ENCODE measurements around the gene TMA7.

Gene TMA7

DNA sequence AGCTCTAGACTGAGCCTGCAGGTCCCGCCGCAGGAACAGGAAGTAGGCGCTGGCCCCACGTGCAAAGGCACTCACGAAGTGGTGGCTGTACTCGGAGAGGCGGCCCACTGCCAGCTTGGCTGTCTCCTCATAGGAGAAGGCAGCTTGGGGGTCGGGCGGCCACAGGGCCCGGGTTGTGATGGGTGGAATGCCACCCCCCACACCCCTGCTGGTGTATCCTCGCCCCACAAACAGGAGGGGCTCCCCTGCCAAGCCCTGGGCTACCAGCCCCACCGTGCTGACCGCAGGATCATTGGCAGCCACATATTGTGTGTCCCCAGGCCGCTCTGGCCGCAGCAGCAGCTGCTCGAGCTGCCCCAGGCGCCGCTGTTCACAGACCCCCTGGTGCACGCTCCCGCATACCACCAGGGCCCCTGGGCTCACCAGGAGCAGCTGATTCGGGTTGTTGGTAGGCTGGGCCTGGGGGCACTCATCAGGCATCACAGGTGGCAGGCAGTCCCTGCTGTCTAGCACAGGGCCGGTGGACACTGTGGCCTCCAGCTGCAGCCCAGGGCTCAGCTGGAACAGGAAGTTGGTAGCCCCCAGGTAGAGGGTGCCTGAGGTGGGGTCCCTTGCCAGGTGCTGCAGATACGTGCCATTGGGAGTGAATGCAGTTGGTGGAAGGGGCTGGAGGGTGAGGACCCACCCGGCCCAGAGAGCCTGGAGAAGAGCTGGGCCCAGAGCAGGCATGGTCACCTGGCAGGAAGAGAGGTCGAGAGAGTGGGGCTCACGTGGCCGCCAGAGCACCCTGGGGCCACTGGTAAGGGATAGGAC, 16.0 kb upstream of the TMA7 start:
- H3K4me2 ChIP-seq (ENCODE audit: low read depth, low read length) = no peak overlapping the region
- H3K4me1 ChIP-seq (ENCODE audit: low read length) = no peaks in the 10 kb centered on the region
- no peaks in the 10 kb centered on the region for H3K9me3 ChIP-seq (replicated peaks; ENCODE audit: insufficient read depth, low read length)
- H3K27me3 ChIP-seq (replicated peaks; ENCODE audit: insufficient read depth, low read length) = peaks cover 45% of the 10 kb centered on the region
- TF ChIP-seq, protein P1, sequence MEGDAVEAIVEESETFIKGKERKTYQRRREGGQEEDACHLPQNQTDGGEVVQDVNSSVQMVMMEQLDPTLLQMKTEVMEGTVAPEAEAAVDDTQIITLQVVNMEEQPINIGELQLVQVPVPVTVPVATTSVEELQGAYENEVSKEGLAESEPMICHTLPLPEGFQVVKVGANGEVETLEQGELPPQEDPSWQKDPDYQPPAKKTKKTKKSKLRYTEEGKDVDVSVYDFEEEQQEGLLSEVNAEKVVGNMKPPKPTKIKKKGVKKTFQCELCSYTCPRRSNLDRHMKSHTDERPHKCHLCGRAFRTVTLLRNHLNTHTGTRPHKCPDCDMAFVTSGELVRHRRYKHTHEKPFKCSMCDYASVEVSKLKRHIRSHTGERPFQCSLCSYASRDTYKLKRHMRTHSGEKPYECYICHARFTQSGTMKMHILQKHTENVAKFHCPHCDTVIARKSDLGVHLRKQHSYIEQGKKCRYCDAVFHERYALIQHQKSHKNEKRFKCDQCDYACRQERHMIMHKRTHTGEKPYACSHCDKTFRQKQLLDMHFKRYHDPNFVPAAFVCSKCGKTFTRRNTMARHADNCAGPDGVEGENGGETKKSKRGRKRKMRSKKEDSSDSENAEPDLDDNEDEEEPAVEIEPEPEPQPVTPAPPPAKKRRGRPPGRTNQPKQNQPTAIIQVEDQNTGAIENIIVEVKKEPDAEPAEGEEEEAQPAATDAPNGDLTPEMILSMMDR (IDR thresholded peaks at IDR 0.05; ENCODE audit: low read length) = no peak
- TF ChIP-seq EZH2phosphoT487 (IDR thresholded peaks at IDR 0.05; ENCODE audit: low read length) = no peak
- no peak for TF ChIP-seq EZH2 (optimal IDR thresholded peaks at IDR 0.05; ENCODE audit: low read depth, low read length)
- H3F3A ChIP-seq (ENCODE audit: insufficient read depth, low read length) = no peaks in the 10 kb centered on the region
- no peaks in the 10 kb centered on the region for H4K20me1 ChIP-seq (ENCODE audit: insufficient read depth, low read length)
- no peaks in the 10 kb centered on the region for H3K79me2 ChIP-seq (ENCODE audit: low read length)
- H3K4me3 ChIP-seq (ENCODE audit: low read length) = no peak overlapping the region
- no peak for DNase-seq
- no peaks in the 10 kb centered on the region for H3K9me2 ChIP-seq (replicated peaks; ENCODE audit: insufficient read depth, low read length)
- H3K27ac ChIP-seq (ENCODE audit: low read length) = no peak overlapping the region
- no peak overlapping the region for H3K9ac ChIP-seq (ENCODE audit: low read length)
- H3K36me3 ChIP-seq (replicated peaks; ENCODE audit: insufficient read depth, low read length) = no peaks in the 10 kb centered on the region
- no peak overlapping the region for H2AFZ ChIP-seq (ENCODE audit: low read length)

DNA sequence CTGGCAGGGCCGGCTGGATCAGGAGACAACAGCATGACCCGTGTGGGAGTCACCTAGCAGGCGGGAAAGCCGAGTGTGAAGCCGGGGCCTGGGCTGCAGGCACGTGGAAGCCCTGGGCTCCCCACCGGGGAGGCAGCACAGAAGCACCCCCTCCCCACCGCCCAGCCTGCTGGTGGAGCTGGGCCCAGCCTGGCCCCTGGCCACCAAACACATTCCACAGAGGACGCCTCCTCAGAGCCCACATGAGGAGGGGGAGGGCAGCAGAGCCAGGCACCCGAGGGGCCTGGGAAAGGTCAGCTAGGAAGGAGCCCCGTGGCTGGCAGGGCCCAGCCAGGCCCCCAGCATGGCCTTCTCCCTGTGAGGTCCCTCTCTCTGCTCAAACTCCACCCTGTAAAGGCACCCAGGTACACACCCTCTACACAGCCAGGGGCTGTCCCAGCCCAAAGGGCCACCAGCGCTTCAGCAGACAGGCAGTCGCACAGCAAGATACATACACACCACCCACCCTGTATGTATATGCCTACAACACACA, 14.7 kb upstream of the TMA7 start:
- Histone ChIP-seq H3F3A (ENCODE audit: insufficient read depth, low read length) (peaks cover 5% of the 10 kb centered on the region), H3K9me3 (replicated peaks; ENCODE audit: insufficient read depth, low read length) (no peaks in the 10 kb centered on the region), H3K4me1 (ENCODE audit: low read length) (no peaks in the 10 kb centered on the region), H3K27ac (ENCODE audit: low read length) (no peak overlapping the region), H4K20me1 (ENCODE audit: insufficient read depth, low read length) (no peaks in the 10 kb centered on the region), H3K79me2 (ENCODE audit: low read length) (no peaks in the 10 kb centered on the region), H2AFZ (ENCODE audit: low read length) (no peak overlapping the region), H3K27me3 (replicated peaks; ENCODE audit: insufficient read depth, low read length) (peaks cover 41% of the 10 kb centered on the region), H3K9ac (ENCODE audit: low read length) (no peak overlapping the region), H3K36me3 (replicated peaks; ENCODE audit: insufficient read depth, low read length) (no peaks in the 10 kb centered on the region), H3K4me3 (ENCODE audit: low read length) (no peak overlapping the region), H3K9me2 (replicated peaks; ENCODE audit: insufficient read depth, low read length) (no peaks in the 10 kb centered on the region), H3K4me2 (ENCODE audit: low read depth, low read length) (no peak overlapping the region)
- TF ChIP-seq, protein P1 (IDR thresholded peaks at IDR 0.05; ENCODE audit: low read length) = no peak
- TF ChIP-seq EZH2phosphoT487 (IDR thresholded peaks at IDR 0.05; ENCODE audit: low read length) (no peak), EZH2 (optimal IDR thresholded peaks at IDR 0.05; ENCODE audit: low read depth, low read length) (no peak)
- DNase-seq = no peak

DNA sequence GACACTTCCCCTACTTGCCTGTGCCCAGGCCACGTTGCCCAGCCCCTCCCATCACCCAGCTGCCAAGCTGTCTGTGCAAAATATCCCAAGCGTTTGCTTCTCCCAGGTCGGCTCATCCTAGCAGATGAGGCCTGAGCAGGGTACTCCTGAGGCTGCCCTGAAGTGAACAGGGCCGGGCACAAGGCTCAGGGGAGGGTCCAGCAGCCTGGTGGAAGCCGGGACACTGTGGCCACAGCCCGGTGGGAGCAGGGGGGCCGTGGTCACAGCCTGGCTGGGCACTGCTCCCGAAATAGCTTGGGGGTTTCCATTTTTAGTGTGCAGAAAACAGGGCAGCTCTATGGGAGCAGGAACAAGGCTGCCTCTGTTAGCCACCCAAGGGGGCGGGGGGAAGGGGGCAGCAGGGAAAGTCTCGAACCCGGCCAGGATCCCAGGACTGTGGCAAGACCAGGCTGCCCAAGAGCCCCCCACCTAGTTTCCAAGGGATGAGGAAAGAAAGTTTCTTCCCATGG, 13.6 kb upstream of the TMA7 start:
- no peak overlapping the region for H3K9ac ChIP-seq (ENCODE audit: low read length)
- no peaks in the 10 kb centered on the region for H3K9me3 ChIP-seq (replicated peaks; ENCODE audit: insufficient read depth, low read length)
- peaks cover 39% of the 10 kb centered on the region for H3K27me3 ChIP-seq (replicated peaks; ENCODE audit: insufficient read depth, low read length)
- H4K20me1 ChIP-seq (ENCODE audit: insufficient read depth, low read length) = no peaks in the 10 kb centered on the region
- peaks cover 6% of the 10 kb centered on the region for H3F3A ChIP-seq (ENCODE audit: insufficient read depth, low read length)
- no peak overlapping the region for H3K4me3 ChIP-seq (ENCODE audit: low read length)
- no peaks in the 10 kb centered on the region for H3K79me2 ChIP-seq (ENCODE audit: low read length)
- no peaks in the 10 kb centered on the region for H3K36me3 ChIP-seq (replicated peaks; ENCODE audit: insufficient read depth, low read length)
- no peaks in the 10 kb centered on the region for H3K4me1 ChIP-seq (ENCODE audit: low read length)
- H3K27ac ChIP-seq (ENCODE audit: low read length) = no peak overlapping the region
- H3K9me2 ChIP-seq (replicated peaks; ENCODE audit: insufficient read depth, low read length) = no peaks in the 10 kb centered on the region
- DNase-seq = no peak
- TF ChIP-seq EZH2phosphoT487 (IDR thresholded peaks at IDR 0.05; ENCODE audit: low read length) (no peak), EZH2 (optimal IDR thresholded peaks at IDR 0.05; ENCODE audit: low read depth, low read length) (no peak)
- TF ChIP-seq, protein P1 (IDR thresholded peaks at IDR 0.05; ENCODE audit: low read length) = no peak
- no peak overlapping the region for H2AFZ ChIP-seq (ENCODE audit: low read length)
- no peak overlapping the region for H3K4me2 ChIP-seq (ENCODE audit: low read depth, low read length)
